K562 (cell line): ENCODE measurements around the gene RNF39. TPM values are rescaled to one million over a fixed set of nuclear protein-coding genes. Genes with fewer than 3 reads are reported as not detected.

Experiments used
- BHLHE40 ChIP-seq: IDR thresholded peaks from 2 replicates; pipeline ENCODE4 v1.6.1; 2011; ENCODE audit warnings: low read length, improper control_type of control experiment
- BMI1 ChIP-seq: fragments of 150-350 bp; IDR thresholded peaks from 2 replicates; pipeline ENCODE4 v1.6.1; 2014; ENCODE audit warnings: low read length
- BRF1 ChIP-seq: IDR thresholded peaks from 3 replicates; pipeline ENCODE4 v1.6.1; 2011; ENCODE audit warnings: borderline replicate concordance, mild to moderate bottlenecking; ENCODE audit not compliant: insufficient read length; ENCODE audit errors: extremely low read depth
- CEBPZ ChIP-seq: fragments of 150-350 bp; IDR thresholded peaks from 2 replicates; pipeline ENCODE4 v1.6.1; 2014; ENCODE audit warnings: low read depth, mild to moderate bottlenecking, low read length, borderline replicate concordance
- CREB3L1 ChIP-seq: fragments of 450-650 bp; IDR thresholded peaks from 2 replicates; pipeline ENCODE4 v1.6.1; 2014; ENCODE audit warnings: low read depth, mild to moderate bottlenecking, moderate library complexity, borderline replicate concordance
- GMEB1 ChIP-seq: fragments of 250-450 bp; sonication (Bioruptor Pico); IDR thresholded peaks from 2 replicates; pipeline ENCODE4 v1.4.0; 2020; ENCODE audit warnings: mild to moderate bottlenecking
- GTF2F1 ChIP-seq: IDR thresholded peaks from 2 replicates; pipeline ENCODE4 v1.6.1; 2011; ENCODE audit warnings: low read depth, low read length, improper control_type of control experiment
- MXD1 ChIP-seq: fragments of 250-450 bp; sonication (Bioruptor Pico); IDR thresholded peaks from 2 replicates; pipeline ENCODE4 v1.8.0; 2021; ENCODE audit warnings: borderline replicate concordance, mild to moderate bottlenecking, moderate library complexity; ENCODE audit not compliant: poor library complexity, severe bottlenecking
- PCBP1 ChIP-seq: fragments of 200-400 bp; formaldehyde crosslinking; IDR thresholded peaks from 2 replicates; pipeline ENCODE4 v1.6.1; 2018; ENCODE audit warnings: mild to moderate bottlenecking, low read depth, low read length; ENCODE audit not compliant: poor library complexity, severe bottlenecking
- PPARD ChIP-seq: fragments of 250-450 bp; sonication (Bioruptor Pico); IDR thresholded peaks from 2 replicates; pipeline ENCODE4 v1.8.0; 2022; ENCODE audit warnings: inconsistent platforms, mild to moderate bottlenecking, moderate library complexity
- PURB ChIP-seq: sonication (generic); formaldehyde crosslinking; IDR thresholded peaks from 2 replicates; pipeline ENCODE4 v1.9.0; 2021; ENCODE audit warnings: low read depth, mild to moderate bottlenecking, missing genetic modification reagents
- RBFOX2 ChIP-seq: fragments of 200-400 bp; formaldehyde crosslinking; IDR thresholded peaks from 2 replicates; pipeline ENCODE4 v1.6.1; 2017; ENCODE audit warnings: low read depth, mild to moderate bottlenecking, low read length, moderate library complexity
- RBM15 ChIP-seq: fragments of 200-400 bp; formaldehyde crosslinking; IDR thresholded peaks from 2 replicates; pipeline ENCODE4 v1.6.1; 2018; ENCODE audit warnings: mild to moderate bottlenecking, low read length, moderate library complexity; ENCODE audit not compliant: insufficient read depth
- ZNF253 ChIP-seq: fragments of 250-450 bp; sonication (Bioruptor Pico); conservative IDR thresholded peaks from 2 replicates; pipeline ENCODE4 v1.6.1; 2021; ENCODE audit warnings: mild to moderate bottlenecking
- ZNF780A ChIP-seq: fragments of 250-450 bp; sonication (Bioruptor Pico); IDR thresholded peaks from 2 replicates; pipeline ENCODE4 v1.5.0; 2021; ENCODE audit warnings: mild to moderate bottlenecking
- ZSCAN29 ChIP-seq: fragments of 450-650 bp; IDR thresholded peaks from 2 replicates; pipeline ENCODE4 v1.6.1; 2017
- polyA plus RNA-seq, 8 experiments: library from polyadenylated mRNA; depleted of rRNA in 4 of 8; stranded (reverse) in 5 of 8; unstranded in 3 of 8; fragments of >200 nt; fragmentation: Nextera tagmentation in 2 of 8; fragmentation: Illumina TruSeq in 1 of 8; extraction: Ambion mirVana in 2 of 8; extraction: Trizol in 1 of 8; gene quantifications; 2 replicates each; pipeline versions ENCODE4 v1.2.1 to v1.2.3, GENCODE V29; 2011 to 2014; ENCODE audit warnings: inconsistent platforms in 1 of 8, missing spikeins in 1 of 8
- total RNA-seq, 7 experiments: library from RNA; depleted of rRNA in 6 of 7; stranded (reverse); fragments of >200 nt in 6 of 7; fragmentation: Illumina TruSeq in 2 of 7; extraction: Trizol in 2 of 7; gene quantifications; 2 replicates each; pipeline versions ENCODE4 v1.2.1 to v1.2.3, GENCODE V29; 2011 to 2021; ENCODE audit warnings: low replicate concordance in 1 of 7

The RNF39 gene
- total and polyA plus RNA-seq, 9 of the 15 experiments (the other 6 are each of a cell fraction or from before 2014, with no cell fraction given): not detected

- TF ChIP-seq BHLHE40: peak; percentile 46
- 0 out of 2 replicates have a peak, but pooled peaks have one; percentile 44 for TF ChIP-seq BMI1
- peak; percentile 93 for TF ChIP-seq RBFOX2
- TF ChIP-seq GTF2F1: peak; percentile 89
- no peak for TF ChIP-seq BRF1
- TF ChIP-seq GMEB1 (CRISPR knock-in tag): peak; percentile 76
- no peak for TF ChIP-seq ZNF253 (CRISPR knock-in tag)
- no peak for TF ChIP-seq RBM15
- TF ChIP-seq CREB3L1: peak; percentile 90; the same call in 1 of the 2 replicates
- no peak for TF ChIP-seq PCBP1
- no peak for TF ChIP-seq CEBPZ
- TF ChIP-seq PURB (CRISPR knock-in tag): no peak
- TF ChIP-seq PPARD (CRISPR knock-in tag): no peak
- no peak for TF ChIP-seq ZSCAN29
- TF ChIP-seq ZNF780A (CRISPR knock-in tag): no peak
- TF ChIP-seq MXD1 (CRISPR knock-in tag): no peak
Observed at GRCh38 chr6:30061092-30061857, 14.3 kb downstream of the RNF39 start, which contains the start of gene POLR1H (continued).
